OCI-LY7 (cell line): Measurements from ENCODE around the gene GSTO1. TPM values are rescaled to one million over a fixed set of nuclear protein-coding genes. Genes with fewer than 3 reads are reported as not detected.

ENCODE experiments used
- BruUV-seq: library from RNA; stranded (reverse); fragments of 400-500 nt; replicated peaks from 2 replicates; lab custom pipeline; 2021; lab: Mats Ljungman, UMichigan
- CTCF ChIA-PET: fragments of 300-600 bp; sonication (Branson Sonifier 250); formaldehyde crosslinking; loops from one replicate; lab custom pipeline; 2022; ENCODE audit warnings: antibody characterized with exemption; ENCODE audit not compliant: unreplicated experiment; lab: Charles Lee
- POLR2A ChIA-PET: fragments of 300-600 bp; sonication (Branson Sonifier 250); formaldehyde crosslinking; loops from one replicate; lab custom pipeline; 2022; ENCODE audit warnings: antibody characterized with exemption; lab: Charles Lee
- DNase-seq: peaks from one replicate; pipeline ENCODE4 v3.0.0-alpha.2; 2015; ENCODE audit warnings: low spot score
- H2AFZ ChIP-seq: fragments of 200-600 bp; sonication (generic), shearing (Covaris generic); 2 replicates; pipeline ENCODE4 v1.6.1; 2014; ENCODE audit warnings: mild to moderate bottlenecking, antibody characterized with exemption, low read length, moderate library complexity
- H3K27ac ChIP-seq: fragments of 200-600 bp; sonication (generic); 2 replicates; pipeline ENCODE4 v1.5.1; 2014; ENCODE audit warnings: mixed run types, low read depth, mild to moderate bottlenecking, moderate library complexity, low read length, inconsistent platforms; ENCODE audit not compliant: poor library complexity, severe bottlenecking
- H3K36me3 ChIP-seq: fragments of 200-600 bp; sonication (generic); 2 replicates; pipeline ENCODE4 v1.6.1; 2014; ENCODE audit warnings: mild to moderate bottlenecking, antibody characterized with exemption, low read length, moderate library complexity, mixed read lengths; ENCODE audit not compliant: insufficient read depth
- H3K4me1 ChIP-seq: fragments of 200-600 bp; sonication (generic); 2 replicates; pipeline ENCODE4 v1.5.1; 2014; ENCODE audit warnings: mild to moderate bottlenecking, low read length; ENCODE audit not compliant: insufficient read depth, poor library complexity, severe bottlenecking
- H3K4me2 ChIP-seq: fragments of 200-600 bp; sonication (generic); 2 replicates; pipeline ENCODE4 v1.6.1; 2014; ENCODE audit warnings: mild to moderate bottlenecking, low read length
- H3K4me3 ChIP-seq: fragments of 200-600 bp; sonication (generic); 2 replicates; pipeline ENCODE4 v1.5.1; 2014; ENCODE audit warnings: mild to moderate bottlenecking, low read depth, low read length; ENCODE audit not compliant: poor library complexity, severe bottlenecking
- H3K79me2 ChIP-seq: fragments of 200-600 bp; sonication (generic); 2 replicates; pipeline ENCODE4 v1.6.1; 2016; ENCODE audit warnings: low read depth, mild to moderate bottlenecking, low read length, moderate library complexity, mixed read lengths; ENCODE audit not compliant: insufficient read depth
- H3K9me2 ChIP-seq: fragments of 200-600 bp; sonication (generic); 2 replicates; pipeline ENCODE4 v1.6.1; 2016; ENCODE audit warnings: mild to moderate bottlenecking, low read length, mixed read lengths; ENCODE audit not compliant: insufficient read depth
- H3K9me3 ChIP-seq: fragments of 200-600 bp; sonication (generic); 2 replicates; pipeline ENCODE4 v1.6.1; 2014; ENCODE audit warnings: mild to moderate bottlenecking, mixed run types, low read length, mixed read lengths
- H4K20me1 ChIP-seq: fragments of 200-600 bp; sonication (generic); 2 replicates; pipeline ENCODE4 v1.6.1; 2014; ENCODE audit warnings: mild to moderate bottlenecking, antibody characterized with exemption, low read length, moderate library complexity, mixed read lengths; ENCODE audit not compliant: insufficient read depth
- CTCF ChIP-seq: fragments of 200-600 bp; sonication (generic); conservative IDR thresholded peaks from 2 replicates; pipeline ENCODE4 v1.5.1; 2014; ENCODE audit warnings: mild to moderate bottlenecking, antibody characterized with exemption, low read length, moderate library complexity, mixed read lengths
- EZH2phosphoT487 ChIP-seq: fragments of 200-600 bp; sonication (generic); IDR thresholded peaks from 2 replicates; pipeline ENCODE4 v1.6.1; 2018; ENCODE audit warnings: low read depth, borderline replicate concordance, mild to moderate bottlenecking, mixed run types, antibody characterized with exemption, low read length, moderate library complexity, mixed read lengths
- intact Hi-C: fragments of 100-400 bp; cut with micrococcal nuclease; formaldehyde crosslinking; loops from one replicate; pipeline ENCODE4 v1.10.0; 2022; ENCODE audit not compliant: unreplicated experiment
- total RNA-seq, 2 experiments: library from RNA; depleted of rRNA in 1 of 2; stranded (reverse); fragments of >200 nt in 1 of 2; shearing (Covaris generic) in 1 of 2; gene quantifications; 2 replicates each; pipeline ENCODE4 v1.2.3, GENCODE V29; 2014 to 2022

Gene GSTO1
- total RNA-seq, 2 experiments from 2014 or later: 1.7 to 27.4 TPM

- Histone ChIP-seq H3K4me1 (peaks cover 18% of the 10 kb centered on the region), H3K9me2 (no peaks in the 10 kb centered on the region), H2AFZ (no peak overlapping the region), H3K9me3 (no peaks in the 10 kb centered on the region), H3K27ac (no peak overlapping the region), H3K36me3 (no peaks in the 10 kb centered on the region), H3K4me3 (no peak overlapping the region), H3K4me2 (no peak overlapping the region), H3K79me2 (no peaks in the 10 kb centered on the region), H4K20me1 (no peaks in the 10 kb centered on the region)
- CTCF ChIA-PET: interaction anchor here (1.0 to 1.4 kb wide), 2 partner anchors 52 to 55 kb away, joined by 3 to 4 read pairs; partner anchors contain the start of gene CFAP58
- no TSS peak for BruUV-seq
- TF ChIP-seq CTCF (peak; percentile 78), EZH2phosphoT487 (no peak)
- DNase-seq: peak; percentile 41
- POLR2A ChIA-PET: interaction anchor here (0.6 kb wide), 1 partner anchor 43 kb away, joined by 3 read pairs; no protein-coding TSS in a partner anchor
- intact Hi-C loops: no loop called here
Observed at GRCh38 chr10:104297697-104298660, 43.3 kb downstream of the GSTO1 start.

DNA sequence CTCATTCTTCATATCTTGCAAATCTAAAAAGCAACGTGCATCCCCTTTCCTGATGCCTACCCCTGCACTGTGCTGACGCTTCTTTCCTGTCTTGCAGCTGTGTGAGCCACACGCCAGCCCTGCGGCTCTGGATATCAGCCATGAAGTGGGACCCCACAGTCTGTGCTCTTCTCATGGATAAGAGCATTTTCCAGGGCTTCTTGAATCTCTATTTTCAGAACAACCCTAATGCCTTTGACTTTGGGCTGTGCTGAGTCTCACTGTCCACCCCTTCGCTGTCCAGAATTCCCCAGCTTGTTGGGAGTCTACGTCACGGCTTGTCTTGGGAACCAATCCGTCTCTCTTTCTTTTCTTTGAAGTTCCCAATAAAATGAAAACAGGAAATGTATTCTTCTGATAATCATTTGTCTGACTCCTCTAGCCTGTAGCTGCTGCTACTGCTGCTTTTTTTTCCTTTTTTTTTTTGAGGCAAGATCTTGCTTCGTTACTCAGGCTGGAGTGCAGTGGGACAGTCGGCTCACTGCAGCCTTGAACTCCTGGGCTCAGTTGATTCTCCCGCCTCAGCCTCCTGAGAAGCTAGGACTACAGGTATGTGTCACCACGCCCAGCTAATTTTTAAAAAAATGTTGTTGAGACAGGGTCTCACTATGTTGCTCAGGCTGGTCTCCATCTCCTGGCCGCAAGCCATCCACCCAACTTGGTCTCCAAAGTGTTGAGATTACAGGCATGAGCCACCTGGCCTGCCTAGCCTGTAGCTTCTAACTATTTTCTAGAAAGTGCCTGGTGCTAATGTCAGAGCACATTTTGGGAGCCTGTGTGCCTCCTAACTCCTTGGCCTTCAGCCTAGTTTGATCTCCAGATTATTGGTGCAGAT, 44.6 kb downstream of the GSTO1 start:
- ChIA-PET CTCF (interaction anchor here (1.0 to 1.4 kb wide), 2 partner anchors 51 to 54 kb away, joined by 3 to 4 read pairs; partner anchors contain the start of gene CFAP58), POLR2A (interaction anchor here (0.6 to 1.1 kb wide), 2 partner anchors 54 to 68 kb away, joined by 3 read pairs; partner anchors contain the start of gene CFAP58)
- intact Hi-C loops: no loop called here
- Histone ChIP-seq H3K4me1 (peaks cover 18% of the 10 kb centered on the region), H3K27ac (no peak overlapping the region), H2AFZ (no peak overlapping the region), H3K4me3 (no peak overlapping the region), H3K9me2 (no peaks in the 10 kb centered on the region), H3K79me2 (no peaks in the 10 kb centered on the region), H3K4me2 (no peak overlapping the region), H3K36me3 (no peaks in the 10 kb centered on the region), H4K20me1 (no peaks in the 10 kb centered on the region), H3K9me3 (no peaks in the 10 kb centered on the region)
- no TSS peak for BruUV-seq
- DNase-seq: no peak
- no peak for TF ChIP-seq EZH2phosphoT487
- TF ChIP-seq CTCF: no peak
